HepG2 (cell line): ENCODE measurements around the gene ROMO1. TPM values are rescaled to one million over a fixed set of nuclear protein-coding genes. Genes with fewer than 3 reads are reported as not detected.

Experiments
- EED ChIP-seq: sonication (generic); formaldehyde crosslinking; IDR thresholded peaks from 2 replicates; pipeline ENCODE4 v1.5.0; 2020; ENCODE audit warnings: mild to moderate bottlenecking, missing genetic modification reagents
- HNF4G ChIP-seq, 2 experiments: sonication (generic) in 1 of 2; formaldehyde crosslinking in 1 of 2; IDR thresholded peaks; 2 replicates each; pipeline versions ENCODE4 v1.4.0 to v1.6.1; 2011 to 2020; ENCODE audit warnings: borderline replicate concordance in 2 of 2, low read depth in 2 of 2, mild to moderate bottlenecking in 2 of 2, low read length in 1 of 2, missing genetic modification reagents in 1 of 2, moderate library complexity in 1 of 2
- MXD4 ChIP-seq: IDR thresholded peaks from 2 replicates; pipeline ENCODE4 v1.6.1; 2016; ENCODE audit warnings: mild to moderate bottlenecking, missing biosample characterization, missing genetic modification reagents
- PAF1 ChIP-seq: IDR thresholded peaks from 2 replicates; pipeline ENCODE4 v1.6.1; 2016; ENCODE audit warnings: missing genetic modification reagents, missing compliant biosample characterization
- ZBTB40 ChIP-seq, 2 experiments: fragments of 450-650 bp in 1 of 2; sonication (generic) in 1 of 2; formaldehyde crosslinking in 1 of 2; IDR thresholded peaks; 2 replicates each; pipeline versions ENCODE4 v1.6.1 to v1.8.0; 2016 to 2022; ENCODE audit warnings: antibody characterized with exemption in 1 of 2, mild to moderate bottlenecking in 1 of 2, missing genetic modification reagents in 1 of 2
- ZNF549 ChIP-seq: sonication (generic); formaldehyde crosslinking; IDR thresholded peaks from 2 replicates; pipeline ENCODE4 v1.5.0; 2020; ENCODE audit warnings: missing genetic modification reagents
- ZNF75D ChIP-seq: sonication (generic); formaldehyde crosslinking; IDR thresholded peaks from 2 replicates; pipeline ENCODE4 v1.8.1; 2023; ENCODE audit warnings: missing genetic modification reagents, mild to moderate bottlenecking, borderline replicate concordance
- ZSCAN25 ChIP-seq: sonication (generic); formaldehyde crosslinking; IDR thresholded peaks from 2 replicates; pipeline ENCODE4 v1.8.0; 2022; ENCODE audit warnings: mild to moderate bottlenecking, missing genetic modification reagents
- polyA plus RNA-seq, 8 experiments: library from polyadenylated mRNA; depleted of rRNA in 3 of 8; stranded (reverse) in 7 of 8; unstranded in 1 of 8; fragments of >200 nt; fragmentation: Illumina TruSeq in 4 of 8; extraction: Trizol in 4 of 8; gene quantifications; 2 replicates each; pipeline versions ENCODE4 v1.2.1 to v1.2.3, GENCODE V29; 2011 to 2016; ENCODE audit warnings: low read depth in 4 of 8, missing spikeins in 1 of 8, mixed read lengths in 1 of 8; ENCODE audit not compliant: insufficient read depth in 1 of 8
- total RNA-seq, 5 experiments: library from RNA; depleted of rRNA; stranded (reverse); fragments of >200 nt; fragmentation: Illumina TruSeq; extraction: Trizol; gene quantifications; 2 replicates each; pipeline ENCODE4 v1.2.3, GENCODE V29; 2016; ENCODE audit warnings: low read depth in 1 of 5

The ROMO1 gene
- total and polyA plus RNA-seq, 2 of the 13 experiments (the other 11 are each of a cell fraction or from before 2014, with no cell fraction given): 636 to 755 TPM

- no peak for TF ChIP-seq ZBTB40 (IDR thresholded peaks at IDR 0.05)
- TF ChIP-seq ZBTB40 (CRISPR knock-in tag; IDR thresholded peaks at IDR 0.05): no peak
- TF ChIP-seq ZSCAN25 (CRISPR knock-in tag): no peak
- TF ChIP-seq EED (CRISPR knock-in tag): no peak
- TF ChIP-seq PAF1: peak; percentile 77; the same call in 1 of the 2 replicates
- TF ChIP-seq MXD4 (CRISPR knock-in tag): no peak
- TF ChIP-seq ZNF75D (CRISPR knock-in tag): peak; percentile 44; the same call in 1 of the 2 replicates
- no peak for TF ChIP-seq ZNF549 (CRISPR knock-in tag)
- TF ChIP-seq HNF4G (IDR thresholded peaks at IDR 0.05; ENCODE audit: borderline replicate concordance, low read depth, low read length): no peak
- no peak for TF ChIP-seq HNF4G (CRISPR knock-in tag; IDR thresholded peaks at IDR 0.05; ENCODE audit: borderline replicate concordance, low read depth)
Measured at GRCh38 chr20:35718972-35719635, 19.9 kb downstream of the ROMO1 start (continued).
